Immature natural killer cell (primary cell): ENCODE data around the gene TUBB4A. TPM values are rescaled to one million over a fixed set of nuclear protein-coding genes. Genes with fewer than 3 reads are reported as not detected.
"Not testable (repeated sequence)": the region's sequence is repeated elsewhere in the genome, so short reads cannot be mapped to it uniquely, and the experiment has no call there.

Experiments used
- DNase-seq, 3 donors: peaks; one replicate each; pipeline ENCODE4 v3.0.0; 2022; ENCODE audit warnings: mixed read lengths in 1 of 3
- H3K27ac Mint-ChIP-seq, 6 donors: one replicate each; pipeline ENCODE4 v1.8.0; 2020; ENCODE audit warnings: mixed read lengths in 6 of 6, mild to moderate bottlenecking in 5 of 6, inconsistent platforms in 4 of 6, moderate library complexity in 3 of 6
- H3K27me3 Mint-ChIP-seq, 3 donors: one replicate each; pipeline ENCODE4 v1.8.0; 2020 to 2021; ENCODE audit warnings: low read depth in 3 of 3, mild to moderate bottlenecking in 3 of 3, mixed read lengths in 3 of 3, moderate library complexity in 3 of 3, inconsistent platforms in 1 of 3
- H3K36me3 Mint-ChIP-seq, 3 donors: one replicate each; pipeline ENCODE4 v1.8.0; 2020; ENCODE audit warnings: mixed read lengths in 3 of 3, inconsistent platforms in 2 of 3, mild to moderate bottlenecking in 2 of 3
- H3K4me1 Mint-ChIP-seq, 2 donors: one replicate each; pipeline ENCODE4 v1.8.0; 2020; ENCODE audit warnings: inconsistent platforms in 2 of 2, mild to moderate bottlenecking in 2 of 2, mixed read lengths in 2 of 2, moderate library complexity in 1 of 2
- H3K4me3 Mint-ChIP-seq, 5 donors: one replicate each; pipeline ENCODE4 v1.8.0; 2020; ENCODE audit warnings: mild to moderate bottlenecking in 5 of 5, mixed read lengths in 5 of 5, inconsistent platforms in 3 of 5, moderate library complexity in 3 of 5
- H3K9me3 Mint-ChIP-seq, 6 donors: one replicate each; pipeline ENCODE4 v1.8.0; 2020; ENCODE audit warnings: mild to moderate bottlenecking in 6 of 6, mixed read lengths in 6 of 6, inconsistent platforms in 4 of 6, moderate library complexity in 3 of 6
- polyA plus RNA-seq, 3 donors: library from polyadenylated mRNA; unstranded; fragments of 300-500 nt; fragmentation: Illumina TruSeq; gene quantifications; one replicate each; pipeline ENCODE4 v1.2.3, GENCODE V29; 2021

Gene TUBB4A
- polyA plus RNA-seq = 1 to 10 TPM in 2 of 3 donors, under 1 TPM in 1; 0.86 to 3.0 (median 1.3) TPM

- peaks cover 6 to 15% of the 10 kb centered on the region in 2 donors for H3K4me1 Mint-ChIP-seq
- peaks cover 9 to 14% (median 11%) of the 10 kb centered on the region in 3 donors for H3K27me3 Mint-ChIP-seq
- peak; percentile 15 to 33 (median 19) for DNase-seq
- peaks cover 0 to 4% (median 0%) of the 10 kb centered on the region in 3 donors for H3K36me3 Mint-ChIP-seq
- H3K27ac Mint-ChIP-seq = peak within 1 kb of the TSS in 1 of 6 donors; percentile 73
- no peaks in the 10 kb centered on the region for H3K9me3 Mint-ChIP-seq
- peak within 1 kb of the TSS; percentile 73 to 85 (median 81) for H3K4me3 Mint-ChIP-seq
Observed at GRCh38 chr19:6501740-6502648, at the start of gene TUBB4A. TUBB4A (minus strand) TSS chr19:6502309; CDS start chr19:6502212, 97 bp downstream.

DNA sequence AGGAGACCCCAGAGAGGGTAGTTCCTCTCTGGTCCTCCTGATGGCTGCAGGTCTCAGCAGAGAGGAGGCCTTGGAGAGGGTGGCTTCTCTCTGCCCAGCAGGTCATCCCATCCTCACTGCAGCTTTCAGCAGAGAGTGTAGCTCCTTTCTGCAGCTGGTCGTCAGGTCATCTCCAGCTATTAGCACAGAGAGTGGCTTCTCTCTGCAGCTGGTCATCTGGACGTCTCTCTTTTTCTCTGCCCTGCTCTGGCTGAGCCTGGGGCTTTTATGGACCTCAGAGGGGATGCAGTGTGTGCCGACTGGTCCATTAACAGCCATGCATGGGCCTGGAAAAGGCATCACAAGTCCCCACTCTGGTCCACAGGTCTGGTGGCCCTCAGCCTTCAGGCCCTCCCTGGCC is 49.0 kb upstream of the TUBB4A start:
- no peak for DNase-seq
- Mint-ChIP-seq H3K36me3 (no peaks in the 10 kb centered on the region), H3K27me3 (peaks cover 0 to 9% (median 2%) of the 10 kb centered on the region in 3 donors), H3K4me3 (no peak overlapping the region), H3K4me1 (peaks cover 19 to 20% of the 10 kb centered on the region in 2 donors), H3K27ac (peak overlapping the region in 1 of 6 donors; percentile 41), H3K9me3 (no peaks in the 10 kb centered on the region)

DNA sequence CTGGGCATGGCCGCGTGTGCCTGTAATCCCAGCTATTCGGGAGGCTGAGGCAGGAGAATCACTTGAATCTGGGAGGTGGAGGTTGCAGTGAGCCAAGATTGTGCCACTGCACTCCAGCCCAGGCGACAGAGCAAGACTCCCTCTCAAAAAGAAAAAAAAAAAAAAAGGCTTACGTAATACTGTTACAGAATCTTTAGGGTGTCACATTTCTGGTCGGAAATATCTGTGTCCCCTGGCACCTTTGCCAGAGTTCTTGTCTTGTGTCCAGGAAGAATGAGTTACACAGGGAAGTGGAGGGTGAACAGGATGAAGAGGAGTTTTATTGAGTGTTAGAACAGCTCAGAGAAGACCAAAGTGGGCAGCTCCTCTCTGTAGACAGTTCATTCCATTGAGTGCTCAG is 48.6 kb upstream of the TUBB4A start:
- not testable (repeated sequence) for DNase-seq, H3K9me3 Mint-ChIP-seq, H3K27me3 Mint-ChIP-seq, H3K36me3 Mint-ChIP-seq
- H3K4me3 Mint-ChIP-seq = peak overlapping the region in 1 of 5 donors; percentile 29
- H3K27ac Mint-ChIP-seq = peak overlapping the region in 3 of 6 donors; percentile 41 to 74 (median 45)
- peaks cover 19 to 20% of the 10 kb centered on the region in 2 donors for H3K4me1 Mint-ChIP-seq

- Mint-ChIP-seq H3K36me3 (peaks cover 0 to 5% (median 0%) of the 10 kb centered on the region in 3 donors), H3K4me1 (peaks cover 13 to 20% of the 10 kb centered on the region in 2 donors), H3K27me3 (peaks cover 2 to 10% (median 6%) of the 10 kb centered on the region in 3 donors), H3K4me3 (peak overlapping the region in 1 of 5 donors; percentile 35), H3K27ac (peak overlapping the region in 4 of 6 donors; percentile 43 to 80 (median 58)), H3K9me3 (no peaks in the 10 kb centered on the region)
- DNase-seq = peak in 2 of 3 donors; percentile 31 to 35
Observed at GRCh38 chr19:6543866-6544347, 41.8 kb upstream of the TUBB4A start.

DNA sequence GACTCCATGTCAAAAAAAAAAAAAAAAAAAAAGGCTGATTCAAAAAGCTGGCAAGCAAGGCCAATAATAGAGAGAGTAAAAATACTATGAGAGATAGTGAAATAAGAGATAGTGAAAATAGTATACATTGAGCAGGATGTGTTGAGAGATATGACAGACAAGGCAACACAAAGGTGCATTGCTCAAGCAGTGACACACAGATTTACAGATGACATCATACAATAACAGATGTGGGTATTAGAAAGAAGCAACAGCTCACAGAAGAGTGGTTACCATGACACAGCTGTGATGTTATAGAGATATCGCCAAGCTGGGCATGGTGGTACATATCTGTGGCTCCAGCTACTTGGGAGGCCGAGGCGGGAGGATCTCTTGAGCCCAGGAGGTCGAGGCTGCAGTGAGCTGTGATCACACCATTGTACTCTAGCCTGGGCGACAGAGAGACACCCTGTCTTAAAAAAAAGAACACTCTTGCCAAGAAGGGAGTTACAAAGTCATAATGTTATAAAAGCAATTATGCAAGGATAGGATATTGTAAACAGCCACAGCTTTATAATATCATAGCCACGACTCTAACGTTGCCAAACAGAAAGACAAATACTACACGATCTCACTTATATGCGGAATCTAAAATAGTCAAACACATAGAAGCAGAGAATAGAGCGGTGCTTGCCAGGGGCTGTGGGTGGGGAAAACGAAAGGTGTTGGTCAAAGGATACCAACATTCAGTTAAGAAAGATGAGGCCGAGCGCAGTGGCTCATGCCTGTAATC is 39.0 kb upstream of the TUBB4A start:
- no peaks in the 10 kb centered on the region for H3K9me3 Mint-ChIP-seq
- peaks cover 18 to 22% of the 10 kb centered on the region in 2 donors for H3K4me1 Mint-ChIP-seq
- H3K4me3 Mint-ChIP-seq = no peak overlapping the region
- peaks cover 0 to 5% (median 0%) of the 10 kb centered on the region in 3 donors for H3K36me3 Mint-ChIP-seq
- DNase-seq = no peak
- H3K27me3 Mint-ChIP-seq = peaks cover 3 to 9% (median 9%) of the 10 kb centered on the region in 3 donors
- peak overlapping the region in 1 of 6 donors; percentile 13 for H3K27ac Mint-ChIP-seq

DNA sequence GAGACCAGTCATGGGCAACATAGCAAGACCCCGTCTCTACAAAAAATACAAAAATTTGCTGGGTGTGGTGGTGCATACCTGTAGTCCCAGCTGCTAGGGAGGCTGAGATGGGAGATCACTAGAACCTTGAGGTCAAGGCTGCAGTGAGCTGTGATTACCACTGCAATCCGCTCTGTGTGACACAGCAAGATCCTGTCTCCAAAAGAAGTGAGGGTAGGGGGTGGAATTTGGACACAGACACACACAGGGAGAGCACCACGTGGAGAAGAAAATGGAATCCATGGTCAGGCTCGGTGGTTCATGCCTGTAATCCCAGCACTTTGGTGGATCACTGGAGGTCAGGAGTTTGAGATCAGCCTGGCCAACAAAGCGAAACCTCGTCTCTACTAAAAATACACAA is 37.4 kb upstream of the TUBB4A start:
- no peak overlapping the region for H3K4me3 Mint-ChIP-seq
- H3K36me3 Mint-ChIP-seq = peaks cover 0 to 5% (median 0%) of the 10 kb centered on the region in 3 donors
- no peak for DNase-seq
- no peaks in the 10 kb centered on the region for H3K9me3 Mint-ChIP-seq
- no peak overlapping the region for H3K27ac Mint-ChIP-seq
- H3K27me3 Mint-ChIP-seq = peaks cover 6 to 11% (median 8%) of the 10 kb centered on the region in 3 donors
- peaks cover 26 to 28% of the 10 kb centered on the region in 2 donors for H3K4me1 Mint-ChIP-seq

DNA sequence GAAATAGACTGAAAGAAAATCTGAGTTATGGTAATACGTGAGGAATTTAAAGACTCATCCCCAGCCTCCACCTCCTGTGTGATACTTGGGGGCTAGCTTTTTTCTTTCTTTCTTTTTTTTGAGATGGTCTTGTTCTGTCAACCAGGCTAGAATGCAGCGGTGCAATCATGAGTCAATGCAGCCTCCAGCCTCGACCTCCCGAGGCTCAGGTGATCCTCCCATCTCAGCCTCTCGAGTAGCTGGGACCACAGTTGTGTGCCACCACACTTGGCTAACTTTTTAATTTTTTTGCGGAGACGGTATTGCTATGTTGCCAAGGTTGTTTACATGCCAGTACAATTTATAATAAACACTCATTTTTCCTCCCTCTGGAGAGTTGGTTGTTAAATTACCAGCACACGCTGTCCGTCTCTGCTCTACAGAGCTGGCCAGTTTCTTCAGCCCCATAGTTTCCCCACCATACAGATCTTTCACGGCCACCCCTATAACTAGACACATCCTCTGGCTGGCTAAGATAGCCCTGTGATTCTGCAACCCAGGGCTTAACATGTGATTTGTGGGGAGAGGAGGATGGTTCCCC is 33.5 kb upstream of the TUBB4A start:
- Mint-ChIP-seq H3K27ac (peak overlapping the region in 5 of 6 donors; percentile 51 to 75 (median 72)), H3K4me3 (peak overlapping the region in 2 of 5 donors; percentile 13 to 26), H3K36me3 (peaks cover 0 to 5% (median 4%) of the 10 kb centered on the region in 3 donors), H3K4me1 (peaks cover 38 to 40% of the 10 kb centered on the region in 2 donors), H3K27me3 (peaks cover 15 to 20% (median 18%) of the 10 kb centered on the region in 3 donors), H3K9me3 (no peaks in the 10 kb centered on the region)
- DNase-seq = no peak

GRCh38 chr19:6534451-6535093 is 32.5 kb upstream of the TUBB4A start:
- DNase-seq = no peak
- Mint-ChIP-seq H3K27ac (no peak overlapping the region), H3K36me3 (peaks cover 4 to 10% (median 5%) of the 10 kb centered on the region in 3 donors), H3K9me3 (no peaks in the 10 kb centered on the region), H3K4me3 (no peak overlapping the region), H3K4me1 (peaks cover 48 to 50% of the 10 kb centered on the region in 2 donors), H3K27me3 (peaks cover 19 to 26% (median 22%) of the 10 kb centered on the region in 3 donors)

DNA sequence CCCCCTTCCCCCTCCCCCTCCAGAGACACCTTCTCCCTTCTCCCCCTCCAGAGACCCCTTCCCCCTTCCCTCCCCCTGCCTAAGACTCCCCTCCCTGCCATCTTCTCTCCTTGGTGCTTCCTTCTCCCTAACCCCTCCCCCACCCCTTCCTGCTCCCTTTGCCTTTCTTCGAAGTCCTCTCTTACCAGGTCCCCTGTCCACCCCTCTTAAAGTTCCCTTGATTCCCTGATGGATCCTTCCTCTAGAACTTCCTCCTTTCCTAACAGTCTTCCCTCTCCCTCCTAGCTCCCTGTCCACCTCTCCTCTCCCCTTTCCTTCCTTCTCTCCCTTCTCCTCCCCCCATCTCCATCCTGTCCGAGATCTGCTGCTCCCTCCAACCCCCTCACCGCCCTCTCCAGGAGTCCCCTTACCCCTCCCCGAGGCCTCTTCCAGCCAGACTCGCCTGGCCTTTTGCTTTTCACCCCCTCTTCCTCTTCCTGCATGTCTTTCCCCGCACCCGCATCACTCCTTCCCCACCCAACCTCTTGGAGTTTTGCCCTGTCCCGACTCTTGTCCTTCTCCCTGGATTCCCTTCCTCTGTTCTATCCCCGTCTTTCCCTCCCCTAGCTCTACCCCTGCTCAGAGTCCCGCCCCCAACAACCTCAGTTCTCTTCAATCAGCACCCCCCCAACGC is 31.8 kb upstream of the TUBB4A start:
- Mint-ChIP-seq H3K27me3 (peaks cover 17 to 26% (median 23%) of the 10 kb centered on the region in 3 donors), H3K9me3 (no peaks in the 10 kb centered on the region), H3K27ac (no peak overlapping the region), H3K36me3 (peaks cover 4 to 10% (median 5%) of the 10 kb centered on the region in 3 donors), H3K4me1 (peaks cover 50 to 56% of the 10 kb centered on the region in 2 donors), H3K4me3 (no peak overlapping the region)
- DNase-seq = no peak

GRCh38 chr19:6533000-6533328 is 30.9 kb upstream of the TUBB4A start:
- H3K4me1 Mint-ChIP-seq = peaks cover 46 to 56% of the 10 kb centered on the region in 2 donors
- peak overlapping the region in 2 of 6 donors; percentile 63 to 71 for H3K27ac Mint-ChIP-seq
- peak overlapping the region; percentile 44 to 86 (median 51) for H3K4me3 Mint-ChIP-seq

DNA sequence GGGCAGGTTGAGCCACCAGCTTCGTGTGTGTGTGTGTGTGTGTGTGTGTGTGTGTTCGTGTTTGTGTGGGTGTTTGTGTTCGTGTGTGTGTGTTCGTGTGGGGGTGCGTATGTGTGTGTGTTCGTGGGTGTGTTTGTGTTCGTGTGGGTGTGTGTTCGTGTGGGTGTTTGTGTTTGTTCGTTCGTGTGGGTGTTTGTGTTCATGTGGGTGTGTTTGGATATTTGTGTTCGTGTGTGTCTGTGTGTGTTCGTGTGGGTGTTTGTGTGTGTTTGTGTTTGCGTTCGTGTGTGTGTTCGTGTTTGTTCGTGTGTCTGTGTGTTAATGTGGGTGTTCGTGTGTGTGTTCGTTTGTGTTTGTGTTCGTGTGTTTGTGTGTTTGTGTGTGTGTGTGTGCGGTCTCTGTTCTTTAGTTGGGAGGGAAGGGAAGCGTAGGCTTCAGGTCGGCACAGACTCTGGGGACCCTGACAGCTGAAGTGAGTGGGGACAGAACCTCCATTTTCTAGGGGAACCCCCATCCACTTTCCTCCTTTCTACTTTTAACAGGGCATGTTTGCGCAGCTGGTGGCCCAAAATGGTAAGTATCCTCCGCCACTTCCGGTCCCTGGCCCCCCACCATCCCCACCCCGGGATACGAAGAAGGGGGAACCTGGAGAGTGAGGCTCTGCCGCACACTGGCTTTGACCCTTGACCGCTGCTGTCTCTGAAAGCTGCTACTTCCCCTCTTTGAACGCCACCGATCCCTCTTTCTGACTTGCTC is 30.3 kb upstream of the TUBB4A start:
- no peaks in the 10 kb centered on the region for H3K9me3 Mint-ChIP-seq
- H3K4me1 Mint-ChIP-seq = peaks cover 43 to 56% of the 10 kb centered on the region in 2 donors
- H3K27me3 Mint-ChIP-seq = peaks cover 17 to 26% (median 20%) of the 10 kb centered on the region in 3 donors
- peaks cover 4 to 10% (median 5%) of the 10 kb centered on the region in 3 donors for H3K36me3 Mint-ChIP-seq
- peak overlapping the region; percentile 51 to 86 (median 76) for H3K4me3 Mint-ChIP-seq
- DNase-seq = no peak
- peak overlapping the region; percentile 26 to 84 (median 67) for H3K27ac Mint-ChIP-seq

More at GRCh38 chr19:6533000-6533328, 30.9 kb upstream of the TUBB4A start:
- H3K9me3 Mint-ChIP-seq = no peaks in the 10 kb centered on the region
- DNase-seq = no peak
- peaks cover 17 to 26% (median 20%) of the 10 kb centered on the region in 3 donors for H3K27me3 Mint-ChIP-seq
- H3K36me3 Mint-ChIP-seq = peaks cover 4 to 10% (median 5%) of the 10 kb centered on the region in 3 donors

DNA sequence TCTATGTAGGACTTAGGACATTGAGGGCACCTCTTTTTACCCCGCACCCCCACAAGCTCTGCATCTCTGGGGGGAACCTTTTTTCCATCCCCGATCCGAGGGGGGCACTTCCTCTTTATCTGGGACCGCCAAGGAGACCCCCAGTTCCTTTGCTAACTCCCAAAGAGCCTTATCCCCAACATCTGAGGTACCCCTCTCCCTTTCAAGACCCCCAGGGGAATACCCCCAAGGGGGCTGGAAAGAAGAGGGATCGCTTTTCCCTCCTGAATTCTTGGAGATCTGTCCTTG is 29.8 kb upstream of the TUBB4A start:
- DNase-seq = no peak
- H3K36me3 Mint-ChIP-seq = peaks cover 4 to 10% (median 5%) of the 10 kb centered on the region in 3 donors
- peak overlapping the region; percentile 1 to 84 (median 70) for H3K27ac Mint-ChIP-seq
- H3K4me3 Mint-ChIP-seq = peak overlapping the region; percentile 51 to 86 (median 76)
- H3K9me3 Mint-ChIP-seq = no peaks in the 10 kb centered on the region
- peaks cover 17 to 26% (median 20%) of the 10 kb centered on the region in 3 donors for H3K27me3 Mint-ChIP-seq
- H3K4me1 Mint-ChIP-seq = peaks cover 40 to 52% of the 10 kb centered on the region in 2 donors
